Frontal cortex (tissue), 4 donors: ENCODE results near the gene CD34. TPM values are rescaled to one million over a fixed set of nuclear protein-coding genes. Genes with fewer than 3 reads are reported as not detected.
"Not testable (repeated sequence)": the region's sequence is repeated elsewhere in the genome, so short reads cannot be mapped to it uniquely, and the experiment has no call there.

Experiments
- DNase-seq, 2 donors: peaks; one replicate each; pipeline ENCODE4 v3.0.0; 2012; ENCODE audit warnings: low spot score in 2 of 2
- FAIRE-seq: peaks from 2 replicates; lab custom pipeline; 2012; peaks lifted over from hg19 to GRCh38; lab: Jason Lieb, UNC
- total RNA-seq: library from RNA; depleted of rRNA; stranded (reverse); fragments of >200 nt; gene quantifications from one replicate; pipeline ENCODE4 v1.2.3, GENCODE V29; 2014
- donor health status: control.
- donor health status: control.
- donor health status: control.

CD34 gene
- 0.82 TPM for total RNA-seq

- no peak for FAIRE-seq
- DNase-seq: peak in 1 of 2 donors; percentile 33
Measured at GRCh38 chr1:207910591-207911354, at the start of gene CD34. CD34 (minus strand) TSS chr1:207911125; CDS start chr1:207911080, 45 bp downstream.

DNA sequence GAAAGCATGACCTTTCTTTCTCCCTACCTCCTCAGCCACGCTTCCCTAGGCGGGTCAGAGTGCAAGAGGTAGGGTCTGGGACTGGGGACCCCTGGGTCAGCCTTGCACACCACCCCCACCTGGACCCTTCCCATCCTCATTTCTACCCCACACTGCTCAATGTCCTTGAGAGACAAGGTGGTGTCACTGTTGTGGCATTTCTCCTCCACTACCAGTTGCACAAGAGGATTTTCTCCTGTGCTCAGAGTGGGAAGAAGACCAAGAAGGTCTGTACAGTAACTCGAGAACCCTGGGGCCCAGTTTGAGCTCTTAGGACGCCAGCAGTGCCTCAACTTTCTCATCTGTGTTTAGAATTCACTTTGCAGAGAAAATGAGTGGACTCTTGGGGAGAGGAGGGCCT is 49.4 kb upstream of the CD34 start:
- FAIRE-seq: no peak
- DNase-seq: no peak

- no peak for FAIRE-seq
- DNase-seq: no peak
Measured at GRCh38 chr1:207959910-207960309, 49.0 kb upstream of the CD34 start.

DNA sequence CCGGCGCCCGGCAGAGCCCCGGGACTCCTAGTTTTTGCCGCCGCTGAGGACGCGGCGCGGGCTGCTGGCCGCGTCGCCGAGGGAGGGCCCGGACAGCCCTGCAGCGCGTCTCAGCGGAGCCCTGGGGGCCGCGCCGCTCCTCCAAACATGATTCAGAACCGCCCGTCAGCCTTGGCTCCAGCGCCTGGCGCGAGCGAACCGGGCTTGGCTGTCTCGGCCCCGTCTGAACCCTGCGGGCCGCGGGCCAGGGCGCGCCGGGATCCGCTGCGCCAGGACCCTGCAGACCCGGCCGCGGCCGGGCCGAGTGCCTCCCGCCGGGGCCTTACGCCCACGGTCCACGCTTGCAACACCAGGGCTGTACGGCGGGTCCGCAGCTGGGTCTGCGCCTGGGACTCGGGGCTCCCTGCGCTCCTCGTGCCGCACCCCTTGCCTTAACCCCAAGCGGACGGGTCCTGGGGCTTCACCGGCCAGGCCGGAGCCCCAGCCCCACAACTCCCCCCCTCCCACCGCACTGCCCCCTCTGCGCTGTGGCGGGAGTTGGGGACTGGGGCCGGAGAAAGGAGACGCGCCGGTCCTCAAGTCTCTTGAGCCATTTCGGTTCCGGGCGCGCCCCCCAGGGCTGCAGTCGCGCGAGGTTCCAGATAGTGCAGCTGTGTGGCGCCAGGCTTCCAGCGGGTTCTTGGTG is 48.4 kb upstream of the CD34 start:
- peak; percentile 56 to 78 for DNase-seq
- no peak for FAIRE-seq

GRCh38 chr1:207958376-207959139 is 47.6 kb upstream of the CD34 start:
- FAIRE-seq (no peak), DNase-seq (no peak)

- DNase-seq (no peak), FAIRE-seq (no peak)
Measured at GRCh38 chr1:207956986-207957385, 46.1 kb upstream of the CD34 start.

DNA sequence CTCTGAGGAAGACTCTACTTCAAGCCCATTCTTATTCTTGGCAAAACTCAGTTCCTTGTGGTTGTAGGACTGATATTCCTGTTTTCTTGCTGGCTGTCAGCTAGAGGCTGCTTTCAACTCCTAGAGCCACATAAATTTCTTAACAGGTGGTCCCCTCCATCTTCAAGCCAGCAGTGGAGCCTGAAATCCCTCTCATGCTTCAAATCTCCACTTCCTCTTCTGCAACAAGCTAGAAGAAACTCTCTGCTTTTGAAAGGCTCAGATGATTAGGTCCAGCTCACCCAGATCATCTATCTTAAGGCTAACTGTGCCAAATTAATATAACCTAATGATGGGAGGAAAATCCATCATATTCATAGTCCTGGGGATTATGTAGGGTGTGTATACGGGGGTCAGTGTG is 43.2 kb upstream of the CD34 start:
- no peak for DNase-seq
- no peak for FAIRE-seq

DNA sequence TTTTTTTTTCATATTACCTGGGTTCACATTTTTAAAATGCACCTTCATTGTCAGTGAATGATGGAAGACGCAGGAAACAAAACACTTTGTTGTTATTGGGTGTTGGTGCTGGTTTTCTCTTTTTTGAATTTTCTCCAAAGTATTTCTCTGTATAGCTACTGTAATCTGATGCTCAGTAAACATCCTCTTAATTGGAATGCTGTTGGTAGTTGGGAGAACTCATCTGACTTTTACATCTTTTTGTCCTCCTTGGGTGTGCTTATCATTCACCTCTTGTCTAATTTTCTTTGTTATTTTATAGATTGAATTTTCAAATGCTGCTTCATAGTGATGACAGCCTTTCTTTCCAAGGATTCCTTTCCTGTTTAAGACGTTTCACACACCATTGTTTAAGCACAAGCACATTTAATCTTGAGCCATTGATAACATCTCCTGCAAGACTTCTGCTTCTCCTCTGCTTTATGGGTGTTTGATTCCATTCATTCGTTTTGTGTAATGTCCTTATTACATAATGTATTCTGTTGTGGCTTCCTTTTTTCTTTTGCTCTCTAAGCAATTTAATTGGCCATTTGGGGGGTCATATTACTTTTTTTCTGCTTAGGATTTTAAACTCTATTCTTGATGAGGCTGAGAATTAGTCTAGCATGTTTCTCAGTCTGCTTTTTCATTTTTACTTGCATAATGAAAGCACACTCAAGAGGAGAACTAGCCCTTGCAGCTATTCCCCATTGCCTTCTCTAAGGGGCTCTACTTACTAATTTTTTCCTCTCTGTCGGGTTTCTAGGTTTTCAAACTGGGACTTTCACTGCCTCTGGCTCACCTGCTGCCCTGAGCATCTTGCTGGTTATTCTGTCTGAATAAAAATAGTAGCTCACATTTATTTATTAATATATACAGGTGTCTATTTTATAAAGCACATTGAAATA is 42.0 kb upstream of the CD34 start:
- FAIRE-seq (no peak), DNase-seq (no peak)

DNA sequence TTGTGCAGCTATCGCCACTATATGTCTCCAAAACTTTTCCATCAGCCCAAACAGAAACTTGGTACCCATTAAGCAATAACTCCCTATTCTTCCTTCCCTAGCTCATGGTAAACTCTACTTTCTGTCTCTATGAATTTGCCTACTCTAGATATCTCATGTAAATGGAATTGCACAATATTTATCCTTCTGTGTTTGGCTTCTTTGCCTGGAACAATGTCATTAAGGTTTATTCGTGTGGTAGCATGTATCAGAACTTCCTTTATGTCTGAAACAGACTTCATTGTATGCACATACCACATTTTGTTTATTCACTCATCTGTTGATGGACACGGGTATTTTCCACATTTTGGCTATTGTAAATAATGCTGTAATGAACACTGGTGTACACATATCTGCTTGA is 40.7 kb upstream of the CD34 start:
- FAIRE-seq (no peak), DNase-seq (no peak)

DNA sequence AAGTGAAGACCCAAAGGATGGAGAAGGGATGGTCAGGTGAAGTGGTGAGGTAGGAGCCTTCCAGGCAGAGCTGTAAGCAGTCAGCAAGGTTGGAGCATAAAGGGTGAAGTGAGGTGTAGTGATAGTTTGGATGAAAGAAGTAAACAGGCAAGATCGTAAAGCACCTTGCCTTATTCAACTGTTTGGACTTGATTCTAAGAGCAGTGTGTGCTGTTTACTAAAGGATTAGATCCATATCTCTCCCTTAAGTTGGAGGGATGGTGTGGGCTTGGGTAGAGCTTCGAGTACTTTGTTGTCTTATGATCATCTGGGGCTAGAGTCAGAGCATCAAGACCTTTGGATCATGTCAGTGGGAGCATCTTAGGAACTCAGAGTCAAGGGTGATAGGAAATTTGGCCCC is 39.8 kb upstream of the CD34 start:
- DNase-seq: no peak
- FAIRE-seq: no peak

DNA sequence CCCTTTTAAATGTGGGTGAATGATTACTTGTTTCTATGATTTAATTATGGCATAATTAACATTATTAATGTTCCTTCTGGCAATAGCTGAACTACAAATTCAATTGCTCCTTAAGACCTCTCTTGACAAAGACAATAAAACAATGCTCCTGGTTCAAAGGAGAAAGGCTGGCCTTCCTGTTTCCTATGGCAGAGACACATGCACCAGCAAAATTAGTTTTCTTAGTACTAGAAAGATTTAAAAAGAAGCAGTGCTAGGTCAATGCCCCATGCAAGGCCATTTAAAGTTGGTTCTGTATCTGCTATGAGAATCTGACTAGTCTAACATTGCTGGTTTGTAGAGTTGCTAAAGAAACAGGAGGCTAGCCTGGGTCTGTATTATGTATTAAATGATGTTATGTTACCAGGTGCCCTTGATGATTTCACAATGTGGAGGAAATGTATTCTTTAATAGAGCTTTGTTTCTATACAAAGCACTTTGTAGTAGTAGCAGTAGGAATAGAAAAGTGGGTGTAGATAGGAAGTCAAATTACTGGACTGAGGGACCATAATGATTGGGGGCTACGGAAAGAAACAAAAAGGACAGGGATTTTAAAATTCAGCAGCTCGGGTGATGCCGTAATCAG is 38.8 kb upstream of the CD34 start:
- FAIRE-seq: no peak
- no peak for DNase-seq

GRCh38 chr1:207948536-207949250 is 37.8 kb upstream of the CD34 start:
- FAIRE-seq: no peak
- no peak for DNase-seq

- DNase-seq (no peak), FAIRE-seq (no peak)
Measured at GRCh38 chr1:207946756-207947155, 35.8 kb upstream of the CD34 start.

DNA sequence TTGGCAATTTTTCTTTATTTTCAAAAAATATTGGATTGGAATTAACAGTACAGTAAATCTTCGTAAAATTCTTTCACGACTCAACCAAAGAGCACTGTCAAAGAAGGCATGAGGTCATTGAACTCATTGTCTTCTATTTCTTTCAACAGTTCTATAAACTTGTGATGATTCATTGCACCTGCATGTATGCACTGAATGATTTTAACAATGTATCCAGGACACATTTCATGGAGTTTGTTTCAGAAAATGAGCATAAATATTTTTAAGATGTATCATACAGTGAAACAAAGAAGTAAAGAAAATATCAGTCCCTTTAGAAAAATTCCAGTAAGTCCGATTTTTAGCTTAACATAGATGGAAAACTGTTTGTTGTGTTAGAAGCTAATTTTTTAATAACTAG is 33.6 kb upstream of the CD34 start:
- DNase-seq: no peak
- no peak for FAIRE-seq

DNA sequence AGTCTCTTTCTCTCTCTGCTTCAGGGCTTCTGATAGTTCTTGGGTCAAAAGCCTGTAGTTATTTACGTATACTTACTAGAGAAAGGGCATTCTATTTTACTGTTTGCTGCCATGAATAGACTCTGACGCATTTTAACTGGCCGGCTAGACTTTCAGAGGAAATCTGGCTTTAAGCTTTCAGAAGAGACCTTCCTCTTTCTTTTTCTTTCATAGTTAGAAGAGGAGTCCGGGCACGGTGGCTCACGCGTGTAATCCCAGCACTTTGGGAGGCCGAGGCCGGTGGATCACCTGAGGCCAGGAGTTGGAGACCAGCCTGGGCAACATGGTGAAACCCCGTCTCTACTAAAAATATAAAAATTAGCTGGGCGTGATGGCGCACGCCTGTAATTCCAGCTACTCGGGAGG is 31.4 kb upstream of the CD34 start:
- not testable (repeated sequence) for DNase-seq, FAIRE-seq

DNA sequence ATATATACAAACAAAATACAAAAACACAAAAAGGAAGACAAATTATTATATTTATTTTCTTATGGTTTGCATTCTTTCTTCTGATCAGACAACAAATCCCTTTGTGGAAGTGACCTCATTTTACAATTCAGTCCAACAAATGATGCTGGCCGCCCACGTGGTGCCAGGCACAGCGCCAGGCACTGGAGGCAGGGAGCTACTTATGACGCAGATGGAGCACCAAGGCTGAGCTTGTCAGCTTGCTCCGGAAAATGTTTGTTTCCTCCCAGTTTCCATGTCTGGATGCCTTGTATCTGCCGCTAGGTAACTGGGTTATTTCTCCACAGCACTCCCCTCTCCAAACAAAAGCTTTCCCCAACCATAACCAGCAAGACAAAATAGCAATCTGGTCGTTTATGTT is 30.7 kb upstream of the CD34 start:
- FAIRE-seq (no peak), DNase-seq (peak in 1 of 2 donors; percentile 58)

DNA sequence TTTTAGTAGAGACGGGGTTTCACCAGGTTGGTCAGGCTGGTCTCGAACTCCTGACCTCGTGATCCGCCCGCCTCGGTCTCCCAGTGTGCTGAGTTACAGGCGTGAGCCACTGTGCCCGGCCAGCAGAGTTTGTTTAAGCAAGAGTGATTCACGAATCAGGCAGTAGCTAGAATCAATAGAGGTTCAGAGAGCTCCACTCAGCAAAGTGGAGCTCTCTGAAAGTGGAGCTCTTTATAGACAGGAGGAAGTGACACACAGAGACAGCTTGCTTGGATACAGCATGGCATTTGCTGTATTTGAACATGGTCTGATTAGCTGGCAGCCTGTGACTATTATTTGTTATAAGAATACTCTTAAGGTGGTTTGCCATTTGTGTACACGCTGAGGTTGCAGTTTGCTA is 27.1 kb upstream of the CD34 start:
- no peak for DNase-seq
- no peak for FAIRE-seq

- FAIRE-seq (no peak), DNase-seq (no peak)
Measured at GRCh38 chr1:207937204-207937603, 26.3 kb upstream of the CD34 start.

- DNase-seq: no peak
- FAIRE-seq: no peak
Measured at GRCh38 chr1:207935166-207935583, 24.2 kb upstream of the CD34 start.
